HG03558 (cell line): ENCODE results near the gene MBNL2.
"Not testable (repeated sequence)": the region's sequence is repeated elsewhere in the genome, so short reads cannot be mapped to it uniquely, and the experiment has no call there.

ENCODE experiments used
- ATAC-seq: cut with Tn5 transposase; IDR thresholded peaks from one replicate; pipeline ENCODE4 v1.9.1; 2021; ENCODE audit warnings: moderate number of reproducible peaks; ENCODE audit not compliant: unreplicated experiment; ENCODE audit errors: extremely low read depth

MBNL2 gene

DNA sequence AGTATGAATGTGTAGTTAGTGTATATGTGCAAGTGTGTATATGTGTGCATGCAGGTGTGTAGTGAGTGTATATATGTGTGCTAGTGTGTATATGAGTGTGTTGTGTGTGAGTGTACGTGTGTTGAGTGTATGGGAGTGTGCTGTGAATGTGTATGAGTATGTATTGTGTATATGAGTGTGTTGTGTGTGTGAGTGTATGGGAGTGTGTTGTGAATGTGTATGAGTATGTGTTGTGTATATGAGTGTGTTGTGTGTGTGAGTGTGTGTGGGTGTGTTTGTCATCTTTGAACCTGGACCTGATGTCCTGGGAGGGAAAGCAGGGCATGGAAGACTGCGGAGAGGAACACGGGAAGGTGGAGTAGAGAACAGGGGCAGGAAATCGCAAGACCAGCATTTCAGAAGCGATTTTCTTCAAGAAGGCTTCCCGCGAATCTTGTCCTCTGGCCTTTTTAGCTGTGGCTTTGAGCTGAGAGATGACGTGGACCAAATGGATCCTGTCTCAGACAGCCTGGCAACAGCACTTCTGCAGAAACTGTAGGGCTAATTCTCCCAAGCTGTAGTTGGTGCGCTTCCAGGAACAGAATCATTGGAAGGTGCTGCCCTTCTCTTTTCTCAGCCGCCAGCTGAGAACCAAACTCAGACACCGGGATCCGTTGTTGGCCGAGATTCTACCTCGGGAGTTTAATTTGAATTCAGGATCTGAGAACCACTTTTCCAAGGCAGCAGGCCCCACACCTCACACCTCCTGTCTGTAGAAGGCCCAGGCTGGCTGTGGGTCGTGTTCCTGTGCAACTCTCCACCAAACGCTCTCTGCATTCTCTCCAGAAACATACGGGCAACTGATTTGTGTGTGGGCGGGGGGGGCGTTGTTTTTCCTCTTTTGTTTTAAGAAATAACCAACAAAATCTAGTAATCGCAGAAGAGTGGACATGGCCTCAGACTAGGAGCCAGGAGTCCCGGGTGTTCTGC lies 117.2 kb downstream of the MBNL2 start:
- no peak for ATAC-seq

DNA sequence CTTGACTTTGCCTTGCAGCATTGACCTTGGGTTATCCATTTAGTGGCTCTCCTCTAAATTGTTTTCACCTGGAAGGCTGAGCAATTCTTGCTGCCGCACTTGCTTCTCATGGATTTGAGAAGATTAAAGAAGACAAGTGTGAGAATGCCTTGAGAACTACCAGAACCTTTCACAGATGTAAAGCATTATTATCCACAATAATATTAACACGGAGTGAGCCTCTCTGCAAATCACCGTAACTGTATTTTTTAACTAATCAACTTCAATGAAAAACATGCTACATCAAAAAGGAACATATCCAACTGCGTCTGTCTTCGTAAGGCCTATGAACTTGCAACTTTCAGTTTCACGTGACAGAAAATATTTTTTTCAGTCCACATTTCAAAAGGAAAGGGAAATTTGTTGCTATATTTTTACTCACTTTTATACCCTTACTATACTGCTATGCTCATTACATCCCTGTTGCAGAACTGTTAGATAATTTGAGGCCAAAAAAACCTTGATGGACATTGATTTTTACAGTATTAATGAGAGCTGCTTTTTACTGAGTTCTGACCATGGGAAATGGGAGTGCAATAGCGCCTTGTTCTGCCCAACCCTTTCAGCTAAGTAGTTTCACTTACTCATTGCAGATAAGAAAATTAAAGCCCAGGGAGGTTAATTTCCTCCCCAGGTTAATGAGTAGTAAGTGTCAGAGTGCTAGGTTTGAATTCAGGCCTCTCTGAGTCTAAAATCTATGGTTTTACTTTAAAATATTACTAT lies 118.0 kb downstream of the MBNL2 start:
- no peak for ATAC-seq

DNA sequence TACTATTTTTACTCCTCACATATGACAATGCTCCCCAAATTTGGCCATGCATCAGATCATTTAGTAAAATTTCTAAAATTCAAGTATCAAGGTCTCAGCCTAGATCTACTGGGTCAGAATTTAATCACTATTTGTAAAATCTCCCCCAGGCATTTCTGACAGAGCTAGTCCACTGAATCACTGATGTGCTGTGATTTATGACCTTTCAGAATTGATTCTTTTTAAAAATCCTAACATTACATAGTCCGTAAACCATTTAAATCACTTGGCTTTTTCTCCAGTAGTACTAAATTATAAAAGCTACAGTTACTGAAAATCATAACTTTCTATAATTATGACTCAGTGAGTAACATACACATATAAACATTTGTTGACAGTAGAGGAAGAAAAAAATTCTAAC lies 119.0 kb downstream of the MBNL2 start:
- ATAC-seq, result no peak

DNA sequence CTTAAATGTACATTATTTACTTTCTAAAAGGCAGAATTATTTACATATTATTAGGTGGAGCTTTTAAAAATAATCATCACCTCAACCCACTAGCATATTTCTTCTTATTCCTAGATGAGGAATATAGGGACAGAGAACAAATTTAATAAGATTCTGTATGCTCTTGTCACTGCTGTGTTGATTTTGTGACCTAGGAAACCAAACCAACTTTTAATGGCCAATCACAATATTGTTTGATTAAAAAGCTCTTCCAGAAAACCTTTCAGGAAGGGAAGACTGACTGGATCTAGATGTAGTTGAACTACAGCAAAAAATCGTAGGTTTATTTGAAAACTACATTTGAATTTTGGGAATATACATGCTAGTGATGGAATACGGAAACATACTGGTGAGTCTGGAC lies 120.0 kb downstream of the MBNL2 start:
- ATAC-seq, result no peak

DNA sequence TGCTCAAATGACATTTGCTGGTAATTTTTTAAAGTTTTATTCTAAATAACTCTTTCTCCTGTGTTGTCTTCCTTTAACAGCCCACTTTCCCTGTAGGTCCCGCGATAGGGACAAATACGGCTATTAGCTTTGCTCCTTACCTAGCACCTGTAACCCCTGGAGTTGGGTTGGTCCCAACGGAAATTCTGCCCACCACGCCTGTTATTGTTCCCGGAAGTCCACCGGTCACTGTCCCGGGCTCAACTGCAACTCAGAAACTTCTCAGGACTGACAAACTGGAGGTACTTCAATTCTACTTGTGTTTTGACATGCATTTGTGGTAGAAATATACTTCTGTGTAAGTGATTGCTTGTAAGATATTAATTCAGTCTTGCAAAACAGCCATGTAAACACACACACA lies 120.8 kb downstream of the MBNL2 start:
- ATAC-seq, result no peak

DNA sequence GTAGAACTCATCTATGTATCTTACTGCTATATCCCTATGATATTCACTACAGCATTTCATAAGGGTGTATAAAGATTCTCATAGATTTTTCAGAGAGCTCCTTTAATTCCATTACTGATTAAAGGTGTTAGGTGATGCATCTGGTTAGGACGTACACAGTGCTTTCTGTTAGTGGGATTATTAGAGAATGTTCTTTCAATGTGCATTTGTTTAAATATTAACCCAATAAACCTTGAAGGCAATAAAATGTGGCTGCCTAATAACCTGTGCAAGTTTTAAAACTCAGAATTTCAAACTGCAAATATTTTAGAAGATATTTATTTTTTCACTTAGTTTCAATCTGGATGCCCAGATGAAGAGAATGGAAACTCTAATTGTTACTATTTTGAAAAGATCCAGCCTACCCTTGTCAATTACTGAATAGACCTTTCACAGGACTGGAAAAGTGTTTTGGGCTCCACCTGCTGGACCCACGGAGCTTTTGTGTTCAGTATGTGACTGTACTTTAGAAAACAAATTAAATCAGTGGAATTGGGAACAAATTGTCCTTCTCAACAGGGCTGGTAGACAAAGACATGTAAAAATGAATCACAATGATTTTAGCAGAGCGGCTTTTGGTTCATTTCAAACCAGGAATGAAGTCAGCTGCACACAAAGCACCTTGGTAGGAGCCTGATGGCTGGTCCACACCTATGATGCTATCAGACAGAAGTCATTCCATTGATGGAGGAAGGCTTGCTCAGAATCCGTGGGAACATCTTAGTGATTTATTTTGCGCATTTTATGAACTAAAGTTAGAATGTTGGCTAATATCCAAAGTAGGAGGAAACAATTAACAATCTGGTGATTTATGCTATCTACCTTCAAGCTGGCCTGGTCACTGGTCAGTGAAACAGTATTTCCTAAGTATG lies 122.4 kb downstream of the MBNL2 start:
- no peak for ATAC-seq

DNA sequence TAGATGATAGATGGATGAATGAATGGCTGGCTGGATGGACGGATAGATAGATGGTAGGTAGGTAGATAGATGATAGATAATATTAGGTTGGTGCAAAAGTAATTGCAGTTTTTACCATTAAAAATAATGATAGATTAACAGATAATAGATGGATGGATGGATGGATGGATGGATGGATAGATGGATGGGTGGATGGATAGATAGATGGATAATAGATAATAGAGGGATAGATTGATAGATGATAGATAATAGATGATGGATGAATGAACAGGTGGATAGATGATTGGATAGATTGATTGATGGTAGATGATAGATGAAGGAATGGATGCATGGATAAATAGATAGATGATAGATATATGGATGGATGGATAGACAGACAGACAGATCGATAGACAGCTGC lies 124.0 kb downstream of the MBNL2 start:
- ATAC-seq, result no peak

DNA sequence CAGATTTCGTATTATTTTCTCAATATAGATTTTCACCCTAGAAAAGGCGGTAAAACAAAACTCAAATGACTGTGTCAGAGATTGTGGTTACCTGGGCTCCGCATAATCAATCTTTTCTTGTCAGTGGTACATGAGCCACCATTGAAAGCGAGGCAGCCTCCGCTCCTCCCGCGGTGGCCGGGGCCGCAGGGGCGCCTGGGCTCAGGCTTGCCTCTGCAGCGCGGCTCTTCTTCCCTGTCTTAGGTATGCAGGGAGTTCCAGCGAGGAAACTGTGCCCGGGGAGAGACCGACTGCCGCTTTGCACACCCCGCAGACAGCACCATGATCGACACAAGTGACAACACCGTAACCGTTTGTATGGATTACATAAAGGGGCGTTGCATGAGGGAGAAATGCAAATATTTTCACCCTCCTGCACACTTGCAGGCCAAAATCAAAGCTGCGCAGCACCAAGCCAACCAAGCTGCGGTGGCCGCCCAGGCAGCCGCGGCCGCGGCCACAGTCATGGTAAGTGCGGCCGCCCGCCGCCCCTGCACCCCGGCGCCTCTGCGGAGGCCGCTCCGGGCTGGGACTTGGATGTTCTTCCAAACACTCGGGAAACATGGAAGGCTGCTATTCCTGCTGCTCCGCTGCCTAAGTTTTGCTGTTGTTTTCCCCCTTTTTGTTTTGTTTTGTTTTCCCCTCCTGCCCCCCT lies 124.6 kb downstream of the MBNL2 start:
- ATAC-seq, result no peak

DNA sequence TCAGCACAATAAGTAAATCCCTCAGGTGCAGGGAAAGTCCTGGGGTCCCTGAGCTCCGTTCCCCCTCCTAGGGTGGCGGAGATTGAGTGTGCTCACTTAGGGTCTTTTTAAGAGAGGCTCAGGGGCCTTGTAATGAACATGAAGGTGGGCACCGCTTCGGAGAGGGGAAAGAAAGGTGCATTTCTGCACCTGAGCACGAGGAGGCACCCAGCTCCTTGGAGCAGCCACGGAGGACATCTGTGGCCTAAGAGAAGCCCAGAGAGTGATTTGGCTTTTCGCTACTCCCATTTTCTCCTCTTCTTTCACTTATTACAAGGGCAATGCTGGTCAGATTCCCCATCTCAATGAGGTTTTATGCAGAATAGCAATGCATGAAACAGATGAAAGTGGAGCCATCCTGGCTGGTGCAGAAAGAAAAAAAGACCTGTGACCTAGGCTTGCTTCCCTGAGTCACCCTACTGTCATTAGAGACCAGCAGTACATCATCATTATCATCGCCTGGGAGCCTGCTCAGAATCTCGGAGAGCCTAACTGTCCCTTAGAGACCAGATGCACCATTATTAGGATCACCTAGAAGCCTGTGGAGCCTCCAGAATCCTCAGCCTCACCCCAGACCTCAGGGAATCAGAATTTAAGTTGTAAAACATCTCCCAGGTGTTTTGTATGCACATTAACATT lies 125.3 kb downstream of the MBNL2 start:
- ATAC-seq, result no peak

DNA sequence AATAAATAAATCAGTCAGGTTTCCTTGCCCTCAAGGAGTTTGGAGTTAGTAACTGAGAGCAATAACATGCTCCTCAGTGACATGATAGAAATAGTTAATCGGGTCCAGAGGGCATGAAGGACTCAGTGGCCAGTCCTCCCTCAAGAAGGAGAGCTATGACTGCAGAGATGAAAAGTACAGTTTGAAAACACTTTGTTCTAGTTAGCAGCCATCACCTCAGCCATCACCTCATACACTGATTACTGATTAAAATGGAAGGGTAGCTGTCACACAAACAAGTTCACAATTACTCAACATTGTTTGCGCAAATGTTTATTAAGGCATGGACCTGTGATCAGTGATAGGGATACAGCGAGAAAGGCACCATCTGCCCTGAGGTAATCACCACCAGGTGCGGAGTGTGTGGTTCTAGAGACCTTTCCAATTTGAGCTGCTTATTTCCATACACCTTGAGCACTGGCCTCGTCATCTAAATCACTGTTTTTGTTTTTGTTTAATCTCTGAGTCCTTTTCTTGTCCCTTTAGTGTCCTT lies 126.5 kb downstream of the MBNL2 start:
- no peak for ATAC-seq

DNA sequence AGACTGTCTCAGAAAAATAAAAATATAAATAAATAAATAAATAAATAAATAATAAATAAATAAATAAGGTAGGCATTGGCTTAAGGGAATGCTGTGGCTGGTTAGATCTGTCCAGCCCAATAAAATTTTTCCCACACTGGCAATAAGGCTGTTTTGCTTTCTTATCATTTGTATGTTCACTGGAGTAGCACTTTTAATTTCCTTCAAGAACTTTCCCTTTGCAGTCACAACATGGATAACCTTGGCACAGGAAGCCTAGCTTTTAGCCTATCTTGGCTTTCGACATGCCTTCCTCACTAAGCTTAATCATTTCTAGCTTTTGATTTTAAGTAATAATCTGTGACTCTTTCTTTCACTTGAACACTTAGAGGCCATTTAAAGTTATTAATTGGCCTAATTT lies 129.9 kb downstream of the MBNL2 start:
- ATAC-seq, result not testable (repeated sequence)

DNA sequence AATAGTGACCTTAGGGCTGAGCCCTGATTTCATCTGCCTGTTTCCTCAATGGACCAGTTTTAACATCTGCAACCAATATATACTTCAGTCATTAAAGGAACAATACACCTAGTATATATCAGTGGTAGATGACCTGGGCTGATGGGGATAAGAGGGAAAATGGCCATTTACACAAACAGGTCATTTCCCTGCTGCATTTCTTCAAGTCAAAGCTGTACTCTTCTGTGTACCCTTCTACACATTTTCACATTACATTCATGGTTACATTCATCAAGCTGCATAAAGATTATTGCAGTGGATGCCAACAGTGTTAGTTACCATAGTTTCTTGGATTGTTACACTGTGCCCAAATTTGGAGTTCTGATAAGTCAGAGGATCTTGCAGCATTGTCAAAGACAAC lies 130.7 kb downstream of the MBNL2 start:
- no peak for ATAC-seq

DNA sequence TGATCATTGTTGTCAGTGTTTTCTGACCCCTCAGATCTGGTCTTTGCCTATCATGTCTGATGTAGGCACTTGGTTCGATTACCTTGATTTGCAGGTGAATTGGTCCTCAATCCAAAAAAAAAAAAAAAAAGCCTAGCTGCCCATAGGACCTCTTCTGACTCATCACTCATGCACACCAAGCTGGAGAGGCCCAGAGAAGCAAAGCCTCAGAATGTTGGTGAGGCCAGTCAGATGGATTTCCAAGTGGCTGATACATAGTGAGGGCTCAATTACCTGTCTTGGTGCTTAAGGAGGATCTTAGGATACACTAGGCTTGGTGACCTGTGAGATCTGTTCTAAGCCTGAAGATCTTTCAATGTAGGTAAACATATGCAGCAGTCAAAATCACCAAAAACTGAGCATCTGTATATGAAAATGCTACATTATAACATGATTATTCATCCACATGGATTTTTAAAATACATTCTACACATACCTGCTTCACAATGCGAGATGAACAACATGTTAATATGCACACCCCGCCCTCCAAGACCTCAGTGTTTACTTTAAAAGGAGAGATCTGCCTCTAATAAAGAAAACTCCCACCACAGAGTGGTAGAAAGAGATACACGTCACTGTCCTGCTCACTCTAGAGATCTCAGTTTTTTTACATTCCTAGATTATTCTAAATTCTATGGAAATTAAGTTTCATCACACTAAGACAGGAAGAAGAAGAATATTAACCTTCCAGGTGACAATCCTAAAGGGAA lies 132.0 kb downstream of the MBNL2 start:
- ATAC-seq, result no peak

DNA sequence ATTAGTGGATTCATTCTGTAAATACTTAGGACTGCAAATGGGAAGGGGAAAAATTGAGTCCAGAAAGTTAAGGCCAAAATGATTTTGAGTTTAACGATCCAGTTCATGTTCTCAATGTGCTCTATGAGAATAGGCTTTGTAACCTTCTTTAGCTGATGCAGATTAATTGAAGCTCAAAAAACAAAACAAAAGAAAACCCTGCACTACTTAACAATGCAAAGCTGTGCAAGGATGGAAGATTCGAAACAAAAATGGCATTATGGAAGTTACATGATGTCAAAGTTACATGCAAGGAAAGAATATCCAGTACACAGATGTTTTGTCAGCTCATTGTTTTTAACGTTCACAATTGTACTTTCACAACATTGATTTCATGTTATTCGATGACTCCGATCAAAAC lies 132.7 kb downstream of the MBNL2 start:
- no peak for ATAC-seq

DNA sequence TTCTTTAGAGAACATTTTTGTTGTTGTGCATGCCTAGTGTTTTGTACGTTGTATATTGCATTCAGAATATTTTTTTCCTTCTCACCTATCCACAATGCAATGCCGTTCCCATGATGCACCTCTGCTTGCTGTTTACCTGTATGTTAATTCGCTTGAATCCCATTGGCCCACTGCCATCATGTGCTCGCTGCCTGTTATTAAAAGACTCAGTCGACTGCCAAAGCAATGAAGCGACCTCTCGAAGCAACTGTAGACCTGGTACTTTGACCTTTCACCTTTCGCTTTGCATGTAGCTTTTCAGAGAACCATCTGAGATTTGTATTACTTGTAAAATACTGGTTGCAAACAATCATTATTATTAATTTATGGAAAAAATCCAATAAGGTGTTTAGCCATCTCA lies 134.5 kb downstream of the MBNL2 start:
- ATAC-seq, result no peak

DNA sequence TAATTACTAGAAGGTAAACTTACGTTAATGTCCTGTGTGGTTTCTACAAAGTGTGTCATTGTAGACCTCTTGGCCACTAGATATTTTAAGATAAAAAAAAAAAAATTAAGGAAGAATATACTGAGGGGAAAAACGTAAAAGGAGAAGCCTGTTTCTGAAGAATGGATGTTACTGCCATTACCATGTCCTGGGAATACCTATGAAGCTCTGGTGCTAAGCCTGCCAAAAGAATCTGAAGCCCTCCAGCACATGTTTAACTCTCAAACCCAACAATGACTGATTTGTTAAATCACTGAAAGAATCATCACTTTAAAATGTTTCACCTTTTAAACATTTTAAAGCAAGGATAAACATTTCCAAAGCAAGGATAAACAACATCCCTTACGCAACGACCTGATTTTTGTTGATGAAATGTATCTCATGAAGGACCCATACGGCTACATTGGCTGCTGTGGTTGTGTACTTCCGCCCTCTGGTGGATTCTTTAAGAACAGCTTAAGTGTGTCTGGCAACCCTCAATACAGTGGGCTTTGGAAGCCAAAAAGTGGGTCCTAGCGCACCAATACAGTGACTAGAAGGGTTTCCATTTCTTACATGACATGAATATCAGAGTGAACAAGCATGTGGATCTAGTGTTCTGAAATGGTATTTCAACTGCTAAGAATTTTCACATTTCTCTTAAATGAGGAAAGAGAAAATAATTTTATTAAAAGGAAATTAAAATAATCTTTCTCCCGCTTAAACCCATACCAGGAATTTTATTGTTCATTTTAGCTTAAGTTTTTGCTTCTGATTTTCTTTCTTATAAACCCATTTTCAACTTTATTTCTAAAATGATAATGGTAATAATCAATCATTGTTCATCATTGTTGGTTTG lies 137.3 kb downstream of the MBNL2 start:
- ATAC-seq, result no peak

DNA sequence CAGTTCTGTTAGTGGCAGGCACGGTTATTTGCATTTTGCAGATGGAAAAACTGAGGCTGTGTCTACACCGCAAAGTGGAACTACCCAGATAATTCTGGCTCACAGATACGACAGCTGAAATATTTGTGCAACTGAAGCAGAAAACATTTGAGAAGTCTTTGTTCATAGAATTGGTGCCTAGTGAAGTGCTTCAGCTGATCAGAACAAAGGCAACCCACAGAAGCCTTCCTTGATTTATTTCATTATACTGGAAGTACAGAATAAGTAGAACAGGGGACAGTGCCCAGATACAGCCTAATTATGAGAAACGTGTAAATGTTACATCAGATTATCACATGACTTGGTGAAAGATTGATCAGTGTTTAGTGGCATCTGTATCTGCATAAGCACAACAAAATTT lies 138.5 kb downstream of the MBNL2 start:
- no peak for ATAC-seq
